GM12878 (cell line): ENCODE results near the gene ASIC2. TPM values are rescaled to one million over a fixed set of nuclear protein-coding genes. Genes with fewer than 3 reads are reported as not detected.

Experiments used
- ATAC-seq: fragments of 200-7000 bp; cut with Tn5 transposase; 3 replicates; pipeline ENCODE4 v1.9.1; 2020; ENCODE audit warnings: mild to moderate bottlenecking, moderate library complexity
- BruUV-seq: library from RNA; stranded (reverse); fragments of 400-500 nt; replicated peaks from 2 replicates; lab custom pipeline; 2021; lab: Mats Ljungman, UMichigan
- CTCF ChIA-PET: fragments of 300-600 bp; sonication (Branson Sonifier 250); formaldehyde crosslinking; extraction: SDS; loops from one replicate; lab custom pipeline; 2021; ENCODE audit warnings: inconsistent platforms; lab: Yijun Ruan, JAX
- POLR2A ChIA-PET: fragments of 350-600 bp; formaldehyde crosslinking; extraction: SDS; loops from one replicate; lab custom pipeline; 2021; ENCODE audit warnings: inconsistent platforms; lab: Charles Lee
- RAD21 ChIA-PET: fragments of 300-600 bp; sonication (Branson Sonifier 250); formaldehyde crosslinking; loops from one replicate; lab custom pipeline; 2023; ENCODE audit warnings: antibody characterized with exemption; ENCODE audit not compliant: unreplicated experiment; lab: Charles Lee
- SMC1A ChIA-PET: fragments of 300-600 bp; sonication (Branson Sonifier 250); formaldehyde crosslinking; loops from one replicate; lab custom pipeline; 2023; ENCODE audit not compliant: unreplicated experiment, uncharacterized antibody; lab: Charles Lee
- DNase-seq: peaks from one replicate; pipeline ENCODE4 v3.0.0-alpha.2; 2011; ENCODE audit warnings: low read depth, low spot score
- FAIRE-seq: peaks from 3 replicates; lab custom pipeline; 2011; peaks lifted over from hg19 to GRCh38; lab: Jason Lieb, UNC
- H2AFZ ChIP-seq: 2 replicates; pipeline ENCODE4 v1.6.0; 2011; ENCODE audit warnings: low read depth, low read length, control low read depth; ENCODE audit not compliant: control insufficient read depth
- H3K27ac ChIP-seq: 2 replicates; pipeline ENCODE4 v1.5.1; 2011; ENCODE audit warnings: control low read depth; ENCODE audit not compliant: control insufficient read depth, insufficient read depth
- H3K27me3 ChIP-seq, 2 experiments: replicated peaks in 1 of 2; 2 replicates each; pipeline versions ENCODE4 v1.6.0 to v1.6.1; 2011; ENCODE audit warnings: low read length in 1 of 2; ENCODE audit not compliant: control insufficient read depth in 2 of 2, insufficient read depth in 2 of 2
- H3K36me3 ChIP-seq, 2 experiments: 2 replicates each; pipeline ENCODE4 v1.5.1; 2011; ENCODE audit warnings: low read length in 1 of 2; ENCODE audit not compliant: control insufficient read depth in 2 of 2, insufficient read depth in 2 of 2
- H3K4me1 ChIP-seq: 2 replicates; pipeline ENCODE4 v1.6.1; 2011; ENCODE audit warnings: mild to moderate bottlenecking, low read length, moderate library complexity, mixed read lengths; ENCODE audit not compliant: control insufficient read depth, insufficient read depth
- H3K4me2 ChIP-seq: 2 replicates; pipeline ENCODE4 v1.6.0; 2011; ENCODE audit warnings: control low read depth; ENCODE audit not compliant: control insufficient read depth, insufficient read depth
- H3K4me3 ChIP-seq: fragments of 200-600 bp; sonication (generic); 2 replicates; pipeline ENCODE4 v1.5.1; 2016
- H3K79me2 ChIP-seq: 2 replicates; pipeline ENCODE4 v1.6.0; 2011; ENCODE audit warnings: low read length; ENCODE audit not compliant: control insufficient read depth, insufficient read depth
- H3K9ac ChIP-seq: 2 replicates; pipeline ENCODE4 v1.8.0; 2011; ENCODE audit warnings: low read length, control low read depth, mixed read lengths; ENCODE audit not compliant: control insufficient read depth, insufficient read depth
- H3K9me3 ChIP-seq: replicated peaks from 3 replicates; pipeline ENCODE4 v1.5.1; 2011; ENCODE audit warnings: mild to moderate bottlenecking, low read length; ENCODE audit not compliant: control insufficient read depth, insufficient read depth
- H4K20me1 ChIP-seq: 2 replicates; pipeline ENCODE4 v1.6.0; 2011; ENCODE audit not compliant: control insufficient read depth, insufficient read depth
- BRCA1 ChIP-seq: IDR thresholded peaks from 2 replicates; pipeline ENCODE4 v1.6.1; 2011; ENCODE audit warnings: low read depth, low read length, improper control_type of control experiment
- E2F4 ChIP-seq: IDR thresholded peaks from 2 replicates; pipeline ENCODE4 v1.6.1; 2012; ENCODE audit warnings: low read depth, low read length, improper control_type of control experiment
- ESRRA ChIP-seq: IDR thresholded peaks from 2 replicates; pipeline ENCODE4 v1.6.1; 2012; ENCODE audit warnings: mild to moderate bottlenecking, low read length, improper control_type of control experiment
- HSF1 ChIP-seq: fragments of 150-350 bp; IDR thresholded peaks from 2 replicates; pipeline ENCODE4 v1.6.1; 2014; ENCODE audit warnings: mild to moderate bottlenecking, low read depth, low read length
- MLLT1 ChIP-seq: fragments of 450-650 bp; IDR thresholded peaks from 2 replicates; pipeline ENCODE4 v1.6.1; 2016; ENCODE audit warnings: mild to moderate bottlenecking
- MTA3 ChIP-seq: IDR thresholded peaks from 2 replicates; pipeline ENCODE4 v1.6.1; 2012; ENCODE audit warnings: low read length, inconsistent platforms, borderline replicate concordance
- NR2C1 ChIP-seq: fragments of 450-650 bp; IDR thresholded peaks from 2 replicates; pipeline ENCODE4 v1.6.1; 2017; ENCODE audit warnings: antibody characterized with exemption, mild to moderate bottlenecking, moderate library complexity
- NR2F1 ChIP-seq: fragments of 450-650 bp; conservative IDR thresholded peaks from 2 replicates; pipeline ENCODE4 v1.6.1; 2017; ENCODE audit warnings: mild to moderate bottlenecking
- POLR2A ChIP-seq: IDR thresholded peaks from 2 replicates; pipeline ENCODE4 v1.6.1; 2011; ENCODE audit warnings: low read depth, mild to moderate bottlenecking, low read length
- SIX5 ChIP-seq: IDR thresholded peaks from 2 replicates; pipeline ENCODE4 v1.6.1; 2011; ENCODE audit warnings: mild to moderate bottlenecking, low read depth, low read length, moderate library complexity; ENCODE audit not compliant: severe bottlenecking
- SMARCA5 ChIP-seq: fragments of 450-650 bp; IDR thresholded peaks from 2 replicates; pipeline ENCODE4 v1.6.1; 2017; ENCODE audit warnings: mild to moderate bottlenecking
- WRNIP1 ChIP-seq: IDR thresholded peaks from 2 replicates; pipeline ENCODE4 v1.6.1; 2011; ENCODE audit warnings: low read depth, low read length, improper control_type of control experiment, borderline replicate concordance
- YY1 ChIP-seq: IDR thresholded peaks from 2 replicates; pipeline ENCODE4 v1.6.1; 2011; ENCODE audit warnings: low read depth, mild to moderate bottlenecking, low read length
- ZNF207 ChIP-seq: fragments of 450-650 bp; IDR thresholded peaks from 2 replicates; pipeline ENCODE4 v1.6.1; 2014; ENCODE audit warnings: antibody characterized with exemption, mild to moderate bottlenecking, borderline replicate concordance
- ZNF687 ChIP-seq: fragments of 450-650 bp; IDR thresholded peaks from 2 replicates; pipeline ENCODE4 v1.6.1; 2017; ENCODE audit warnings: mild to moderate bottlenecking, moderate library complexity
- ZZZ3 ChIP-seq: IDR thresholded peaks from 2 replicates; pipeline ENCODE4 v1.6.1; 2011; ENCODE audit warnings: low read depth; ENCODE audit not compliant: control insufficient read depth, insufficient read length
- WGBS: methylation state at CpG from one replicate; pipeline ENCODE4 v1.1.6; 2016; ENCODE audit warnings: low lambda C conversion rate; ENCODE audit not compliant: insufficient replicate concordance, insufficient coverage; ENCODE audit errors: missing lambda C conversion rate; 5-methylcytosine and 5-hydroxymethylcytosine counted together
- in situ Hi-C: fragments of 300-500 bp; cut with MboI; formaldehyde crosslinking; loops from 9 replicates; pipeline ENCODE4 v1.14.3; 2018; ENCODE audit warnings: mixed read lengths
- intact Hi-C: fragments of 100-400 bp; cut with micrococcal nuclease; formaldehyde crosslinking; loops from one replicate; pipeline ENCODE4 v1.14.2; 2022; ENCODE audit not compliant: unreplicated experiment
- polyA plus RNA-seq, 11 experiments: library from polyadenylated mRNA; depleted of rRNA in 4 of 11; unstranded in 6 of 11; stranded (reverse) in 5 of 11; fragments of >200 nt; fragmentation: Nextera tagmentation in 4 of 11; fragmentation: Illumina TruSeq in 1 of 11; extraction: Ambion mirVana in 4 of 11; extraction: Trizol in 1 of 11; gene quantifications; 1 replicate in 1 of 11; 2 replicates in 10 of 11; pipeline versions ENCODE4 v1.2.1 to v1.2.3, GENCODE V29; 2011 to 2016; ENCODE audit warnings: inconsistent platforms in 2 of 11, missing spikeins in 2 of 11, low read depth in 1 of 11
- total RNA-seq, 4 experiments: library from RNA; depleted of rRNA in 3 of 4; stranded (reverse); fragments of >200 nt in 3 of 4; fragmentation: Illumina TruSeq in 1 of 4; extraction: Trizol in 1 of 4; gene quantifications; 2 replicates each; pipeline versions ENCODE4 v1.2.1 to v1.2.3, GENCODE V29; 2013 to 2021

Gene ASIC2
- total and polyA plus RNA-seq, 10 of the 15 experiments (the other 5 are each of a cell fraction or from before 2014, with no cell fraction given), result not detected

GRCh38 chr17:33196883-33197282 lies 96.2 kb downstream of the ASIC2 start:
- FAIRE-seq, result no peak

More at GRCh38 chr17:33196883-33197282, 96.2 kb downstream of the ASIC2 start:
- CTCF ChIA-PET, result interaction anchor here (1.3 kb wide), 1 partner anchor 159 kb away, joined by 3 read pairs; no protein-coding TSS in a partner anchor
- Histone ChIP-seq H3K9me3 (no peaks in the 10 kb centered on the region), H3K36me3 (no peaks in the 10 kb centered on the region), H3K9ac (no peak overlapping the region), H2AFZ (no peak overlapping the region), H3K4me2 (no peak overlapping the region), H3K79me2 (no peaks in the 10 kb centered on the region)
- RAD21 ChIA-PET, result no interaction called here
- no TSS peak for BruUV-seq
- POLR2A ChIA-PET, result interaction anchor here (0.5 kb wide), 1 partner anchor 1472 kb away, joined by 3 read pairs; no protein-coding TSS in a partner anchor
- TF ChIP-seq ESRRA (no peak), POLR2A (no peak), ZNF687 (no peak), WRNIP1 (no peak), YY1 (no peak), SIX5 (no peak), MTA3 (no peak), HSF1 (no peak), ZZZ3 (no peak), ZNF207 (no peak), BRCA1 (no peak), E2F4 (no peak), NR2F1 (no peak), MLLT1 (no peak), SMARCA5 (no peak), NR2C1 (no peak)
- TF ChIP-seq, all 136 proteins: peak for 0
- no peak overlapping the region for H3K4me3 ChIP-seq
- ATAC-seq (no peak), DNase-seq (no peak)
- no peaks in the 10 kb centered on the region for H3K27me3 ChIP-seq
- intact Hi-C loops, result no loop called here
- no peaks in the 10 kb centered on the region for H3K4me1 ChIP-seq
- no peaks in the 10 kb centered on the region for H4K20me1 ChIP-seq
- 17% methylated on average over 2 of the region's 2 CpGs for WGBS
- in situ Hi-C loops, result no loop called here
- H3K27ac ChIP-seq, result no peak overlapping the region
- SMC1A ChIA-PET, result interaction anchor here (1.7 kb wide), 1 partner anchor 13 kb away, joined by 4 read pairs; no protein-coding TSS in a partner anchor
